HG03025 (cell line): ENCODE data around the gene QRSL1.
"Not testable (repeated sequence)": the region's sequence is repeated elsewhere in the genome, so short reads cannot be mapped to it uniquely, and the experiment has no call there.

Experiments used
- ATAC-seq: cut with Tn5 transposase; IDR thresholded peaks from one replicate; pipeline ENCODE4 v1.9.1; 2021; ENCODE audit warnings: mild to moderate bottlenecking, moderate library complexity; ENCODE audit not compliant: unreplicated experiment, low FRiP score

The QRSL1 gene, protein sequence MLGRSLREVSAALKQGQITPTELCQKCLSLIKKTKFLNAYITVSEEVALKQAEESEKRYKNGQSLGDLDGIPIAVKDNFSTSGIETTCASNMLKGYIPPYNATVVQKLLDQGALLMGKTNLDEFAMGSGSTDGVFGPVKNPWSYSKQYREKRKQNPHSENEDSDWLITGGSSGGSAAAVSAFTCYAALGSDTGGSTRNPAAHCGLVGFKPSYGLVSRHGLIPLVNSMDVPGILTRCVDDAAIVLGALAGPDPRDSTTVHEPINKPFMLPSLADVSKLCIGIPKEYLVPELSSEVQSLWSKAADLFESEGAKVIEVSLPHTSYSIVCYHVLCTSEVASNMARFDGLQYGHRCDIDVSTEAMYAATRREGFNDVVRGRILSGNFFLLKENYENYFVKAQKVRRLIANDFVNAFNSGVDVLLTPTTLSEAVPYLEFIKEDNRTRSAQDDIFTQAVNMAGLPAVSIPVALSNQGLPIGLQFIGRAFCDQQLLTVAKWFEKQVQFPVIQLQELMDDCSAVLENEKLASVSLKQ

DNA sequence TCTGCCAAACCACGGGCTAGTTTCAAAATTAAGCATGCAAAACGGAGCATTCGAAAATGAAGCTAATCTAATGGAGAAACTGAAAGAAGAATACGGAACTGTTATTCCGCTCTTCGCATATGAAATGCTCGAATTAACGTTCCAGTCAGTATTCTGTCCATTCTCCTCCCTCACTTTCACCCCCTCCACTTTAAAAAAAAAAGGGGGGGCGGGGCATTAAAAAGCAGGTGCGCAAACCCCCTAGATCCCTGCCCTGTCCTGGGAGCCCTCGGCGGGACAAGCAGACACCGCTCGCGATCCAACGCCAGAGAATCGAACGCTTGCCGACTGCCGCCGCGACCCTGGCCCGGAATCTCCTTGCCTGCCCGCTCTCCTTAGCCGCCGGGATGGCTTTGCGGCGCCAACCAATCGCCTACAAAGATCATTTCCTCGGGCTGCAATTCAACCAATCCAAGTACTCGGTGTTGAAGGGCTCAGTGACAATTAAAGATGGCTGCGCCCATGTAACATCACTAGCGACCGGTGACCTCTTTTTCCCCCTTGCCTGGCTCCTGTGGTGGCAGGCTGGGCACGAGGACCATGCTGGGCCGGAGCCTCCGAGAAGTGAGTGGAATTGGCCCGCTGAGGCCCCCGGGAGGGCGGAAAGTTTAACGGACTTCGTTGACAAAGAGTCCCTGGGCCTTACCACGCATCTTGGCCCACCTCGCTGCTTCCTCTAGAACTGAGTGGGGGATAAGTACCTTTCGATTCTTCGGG lies at the start of gene QRSL1, which contains the start of gene RTN4IP1:
TSS of gene QRSL1 (plus strand) at position 476 of the 756 bp plus-strand sequence. CDS start at position 580, 104 bp downstream.
TSS of gene RTN4IP1 (minus strand) at position 396 of the 756 bp plus-strand sequence. CDS start 477 bp downstream, outside the sequence.
- peak; percentile 80 for ATAC-seq

DNA sequence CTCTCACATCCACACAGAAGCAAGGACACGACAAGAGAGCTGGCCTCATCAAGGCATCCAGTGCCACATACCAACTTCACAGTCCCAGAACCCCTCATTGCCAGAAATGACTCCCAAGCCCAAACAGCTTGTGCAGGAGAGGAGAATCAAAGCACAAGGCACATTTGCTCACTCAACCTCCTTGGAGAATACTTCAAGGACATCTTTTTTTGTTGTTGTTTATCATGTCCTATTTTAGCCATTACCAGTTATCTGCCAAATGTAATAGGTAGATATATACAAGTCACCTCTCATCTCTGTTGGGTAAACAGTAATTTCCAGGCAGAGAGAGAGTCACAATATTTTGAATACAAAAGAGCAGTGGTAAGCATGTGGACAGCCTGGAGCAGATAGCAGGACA lies 47.9 kb upstream of the QRSL1 start:
- ATAC-seq = no peak

DNA sequence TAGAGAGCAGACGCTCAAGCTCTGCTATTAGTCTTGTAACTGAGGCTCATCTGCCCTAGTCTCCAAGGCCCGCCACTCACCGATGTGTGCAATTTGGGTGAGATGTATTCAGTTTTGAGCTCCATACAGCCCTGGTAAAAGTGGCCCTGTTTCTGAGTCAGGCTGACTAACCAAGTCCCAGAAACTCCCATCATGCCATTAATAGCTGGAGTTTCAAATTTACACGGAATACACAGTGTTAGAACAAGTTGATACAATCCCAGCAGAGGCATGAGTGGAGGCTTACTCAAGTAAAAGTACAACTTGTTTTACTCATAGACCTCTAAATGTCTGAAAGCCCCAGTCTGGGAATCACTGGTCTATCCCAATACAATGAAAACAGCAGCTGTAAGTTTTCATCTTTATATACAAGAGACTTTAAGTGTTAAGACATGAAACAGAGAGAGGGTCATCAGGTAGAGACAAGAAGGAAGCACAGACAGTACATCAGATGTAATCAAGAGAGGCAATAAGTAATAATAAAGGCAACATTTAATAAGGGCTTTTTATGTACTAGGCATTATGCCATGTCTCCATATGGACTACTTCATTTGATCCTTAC lies 42.5 kb upstream of the QRSL1 start:
- ATAC-seq = no peak

DNA sequence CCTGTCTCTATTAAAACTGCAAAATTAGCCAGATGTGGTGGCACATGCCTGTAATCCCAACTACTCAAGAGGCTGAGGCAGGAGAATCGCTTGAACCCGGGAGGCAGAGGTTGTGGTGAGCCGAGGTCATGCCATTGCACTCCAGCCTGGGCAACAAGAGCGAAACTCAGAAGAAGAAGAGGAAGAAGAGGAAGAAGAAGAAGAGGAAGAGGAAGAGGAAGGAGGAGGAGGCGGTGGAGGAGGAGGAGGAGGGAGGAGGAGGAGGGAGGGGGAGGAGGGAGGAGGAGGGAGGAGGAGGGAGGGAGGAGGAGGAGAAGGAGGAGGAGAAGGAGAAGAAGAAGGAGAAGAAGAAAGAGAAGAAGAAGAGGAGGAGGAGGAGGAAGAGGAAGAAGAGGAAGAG lies 40.4 kb upstream of the QRSL1 start:
- ATAC-seq = not testable (repeated sequence)

DNA sequence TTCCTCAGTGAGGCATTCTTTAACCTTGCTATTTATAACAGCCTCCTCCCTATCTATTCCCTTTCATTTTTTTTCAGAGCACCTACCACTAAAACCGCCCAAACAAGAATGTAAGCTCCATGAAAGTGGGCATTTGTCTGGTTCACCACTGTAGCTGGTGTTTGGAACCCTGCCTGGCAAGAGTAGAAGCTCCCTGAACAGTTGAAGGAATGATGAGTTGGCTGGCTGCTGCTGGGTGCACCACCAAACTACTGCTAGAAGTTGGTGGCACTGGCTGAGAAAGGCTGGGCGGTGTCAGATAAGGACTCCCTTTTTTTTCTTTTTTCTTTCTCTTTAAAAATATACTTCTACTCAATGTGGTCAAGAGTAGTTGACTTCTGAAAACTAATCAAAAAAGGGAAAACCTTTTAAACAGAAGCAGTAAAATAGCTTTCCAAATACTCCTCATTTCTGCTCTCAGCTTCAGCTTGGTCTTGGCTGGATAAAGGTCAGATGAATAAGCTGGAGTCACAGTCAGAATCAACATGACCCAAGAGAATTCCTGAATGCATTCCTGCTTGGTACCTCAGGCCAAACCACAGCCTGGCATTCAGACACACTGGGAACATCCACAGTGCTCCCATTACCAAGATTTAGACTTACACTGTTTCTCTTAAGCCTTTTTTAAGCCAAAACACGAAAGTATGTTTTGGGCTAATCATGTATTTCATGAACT lies 38.1 kb upstream of the QRSL1 start:
- ATAC-seq = no peak

DNA sequence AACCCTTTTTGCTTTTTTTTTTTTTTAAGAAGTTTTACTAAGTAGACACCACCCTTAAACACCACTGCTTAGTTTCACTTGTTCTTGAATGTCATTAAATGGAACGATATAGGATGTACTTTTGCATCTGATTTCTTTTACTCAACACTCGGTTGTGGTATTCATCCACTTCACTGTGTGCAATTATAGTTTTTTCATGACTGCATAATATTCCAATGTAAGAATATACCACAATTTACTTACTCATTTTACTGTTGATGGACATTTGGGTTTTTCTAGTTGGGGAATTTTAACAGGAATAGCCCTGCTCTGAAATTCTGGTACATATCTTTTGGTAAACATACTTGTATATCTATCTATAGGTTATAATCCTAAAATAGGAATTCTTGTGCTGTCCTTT lies 29.9 kb upstream of the QRSL1 start:
- no peak for ATAC-seq

DNA sequence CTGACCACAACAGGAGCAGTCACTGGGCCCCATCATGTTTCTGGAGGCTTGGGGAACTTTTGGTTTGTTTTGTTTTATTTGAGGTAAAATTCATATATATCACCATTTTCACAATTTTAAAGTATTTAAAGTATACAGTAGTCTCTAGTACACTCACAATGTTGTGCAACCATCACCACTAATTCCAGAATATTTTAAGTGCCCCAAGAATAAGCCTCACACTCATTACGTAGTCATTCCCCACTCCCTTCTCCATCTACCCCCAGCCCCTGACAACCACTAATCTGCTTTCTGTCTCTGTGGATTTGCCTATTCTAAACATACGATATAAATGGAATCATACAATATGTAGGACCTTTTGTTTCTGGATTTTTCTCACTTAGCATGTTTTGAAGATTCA lies 29.0 kb upstream of the QRSL1 start:
- no peak for ATAC-seq

DNA sequence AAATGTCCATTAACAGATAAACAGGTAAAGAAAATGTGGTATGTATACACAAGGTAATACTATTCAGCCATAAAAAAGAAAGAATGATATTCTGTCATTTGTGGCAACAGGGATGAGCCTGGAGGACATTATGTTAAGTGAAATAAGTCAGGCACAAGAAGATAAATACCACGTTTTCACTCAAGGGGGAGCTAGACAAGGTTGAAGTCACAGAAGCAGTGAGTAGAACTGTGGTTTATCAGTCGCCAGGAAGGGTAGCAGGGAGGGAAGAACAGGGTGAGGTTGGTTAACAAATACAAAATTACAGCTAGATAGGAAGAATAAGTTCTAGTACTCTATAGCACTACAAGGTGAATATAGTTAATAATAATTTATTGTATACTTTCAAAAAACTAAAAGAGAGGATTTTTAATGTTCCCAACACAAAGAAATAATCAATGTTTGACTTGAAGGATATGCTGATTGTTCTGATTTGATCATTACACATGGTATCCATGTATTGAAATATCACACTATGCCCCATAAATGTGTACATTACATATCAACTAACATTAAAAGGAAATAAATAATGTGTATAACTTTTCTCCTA lies 21.2 kb upstream of the QRSL1 start:
- no peak for ATAC-seq

DNA sequence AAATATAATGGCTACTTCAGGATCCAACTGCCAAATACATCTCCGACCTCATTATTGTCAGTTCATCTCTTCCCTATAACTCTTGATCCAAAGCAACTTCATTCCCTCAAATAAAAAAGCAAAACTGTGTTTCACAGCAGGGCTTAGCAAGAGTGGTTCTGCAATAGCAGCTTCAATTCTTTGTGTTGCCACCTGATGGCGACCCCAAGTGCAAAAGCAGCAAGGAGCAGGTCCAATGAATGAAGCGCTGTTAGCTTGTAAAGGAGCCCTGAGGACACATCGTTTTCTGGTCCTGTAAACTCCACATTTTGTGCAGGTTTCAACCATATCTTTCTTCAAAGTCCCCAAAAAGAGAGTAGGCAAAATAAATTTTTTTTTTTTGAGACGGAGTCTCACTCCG lies 19.7 kb upstream of the QRSL1 start:
- ATAC-seq = no peak

DNA sequence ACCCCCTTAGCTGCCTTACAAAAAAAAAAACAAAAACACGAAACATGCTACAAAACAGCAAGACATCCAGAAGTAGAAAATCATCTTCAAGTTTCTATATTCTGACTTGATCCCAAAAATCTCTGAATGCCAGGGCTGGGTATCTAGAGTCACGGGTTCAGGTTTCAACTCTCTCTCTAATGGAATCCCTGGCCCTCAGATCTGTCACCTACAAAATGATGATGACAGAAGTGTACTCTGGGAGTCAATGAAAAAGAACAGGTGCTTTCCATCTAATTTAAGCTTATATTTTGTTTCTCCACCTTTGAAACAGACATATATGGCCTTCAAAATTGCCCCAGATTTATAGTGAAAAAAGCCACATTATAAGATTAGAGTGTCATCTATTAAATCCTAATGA lies 18.3 kb upstream of the QRSL1 start:
- ATAC-seq = no peak

DNA sequence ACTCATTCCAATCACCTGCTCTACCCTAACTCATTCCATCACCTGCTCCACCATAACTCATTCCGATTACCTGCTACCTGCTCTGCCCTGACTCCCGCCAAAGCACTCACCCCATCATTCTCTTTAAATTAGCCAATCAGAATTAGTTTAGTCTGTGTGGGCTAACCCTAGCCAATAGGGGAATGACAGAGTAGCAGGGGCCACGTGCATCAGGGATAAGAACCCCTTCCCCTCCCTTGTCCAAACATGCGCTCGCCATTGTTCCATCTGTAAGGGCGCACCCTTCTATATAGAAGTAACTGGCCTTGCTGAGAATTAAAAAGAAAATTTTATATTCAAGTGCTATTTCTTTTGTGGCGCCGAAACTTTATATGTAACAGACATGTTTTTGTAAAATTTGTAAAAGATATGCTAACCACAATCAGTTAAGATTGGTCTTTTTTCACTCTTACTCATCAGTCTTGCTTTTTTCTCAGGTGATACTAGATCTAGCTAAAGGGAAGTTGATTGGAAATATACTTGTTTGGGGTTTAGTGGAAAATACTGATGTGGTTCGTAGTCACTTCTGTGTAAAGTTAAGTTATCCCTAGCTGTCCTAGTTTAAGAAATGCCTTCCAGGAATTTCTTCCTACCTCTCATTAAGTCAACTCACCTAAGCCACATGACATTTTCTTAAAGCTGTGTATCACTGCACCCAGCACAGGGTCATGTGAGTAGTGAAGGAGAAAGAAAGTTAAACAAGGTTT lies 16.5 kb upstream of the QRSL1 start:
- no peak for ATAC-seq

DNA sequence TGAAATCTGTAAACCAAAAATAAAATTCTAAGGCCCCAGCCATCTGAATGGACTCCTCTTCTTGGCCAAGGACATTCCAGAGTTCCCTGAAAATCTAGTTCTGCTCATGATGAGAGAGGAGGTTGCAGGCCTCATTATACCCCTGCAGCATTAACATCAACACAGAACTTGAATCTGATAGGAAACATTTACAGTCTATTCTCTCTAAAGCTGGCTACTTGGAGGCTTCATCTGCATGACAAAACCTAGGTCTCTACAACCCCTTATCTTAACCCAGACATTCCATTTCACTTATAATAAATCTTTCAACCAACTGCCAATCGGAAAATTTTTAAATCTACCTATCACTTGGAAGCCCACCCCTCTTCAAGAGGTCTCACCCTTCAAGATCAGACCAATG lies 15.8 kb upstream of the QRSL1 start:
- no peak for ATAC-seq

DNA sequence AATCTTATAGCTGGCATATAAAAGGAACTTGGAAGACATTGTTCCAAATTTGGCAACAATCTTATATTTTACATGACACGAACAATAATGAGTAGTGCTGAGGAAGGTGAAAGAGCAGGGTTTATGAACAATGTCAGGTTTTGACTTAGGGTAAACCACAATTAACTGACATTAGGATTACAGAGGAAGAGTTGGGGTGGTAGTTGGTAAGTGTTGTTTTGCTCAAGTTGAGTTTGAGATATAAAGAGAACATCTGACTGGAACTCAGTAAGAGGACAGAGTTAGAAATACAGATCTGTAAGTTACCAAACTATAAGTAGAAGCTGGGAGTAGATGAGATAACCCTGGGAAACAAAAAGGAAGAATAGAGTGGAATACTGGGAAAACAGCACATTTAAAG lies 15.2 kb upstream of the QRSL1 start:
- ATAC-seq = no peak

DNA sequence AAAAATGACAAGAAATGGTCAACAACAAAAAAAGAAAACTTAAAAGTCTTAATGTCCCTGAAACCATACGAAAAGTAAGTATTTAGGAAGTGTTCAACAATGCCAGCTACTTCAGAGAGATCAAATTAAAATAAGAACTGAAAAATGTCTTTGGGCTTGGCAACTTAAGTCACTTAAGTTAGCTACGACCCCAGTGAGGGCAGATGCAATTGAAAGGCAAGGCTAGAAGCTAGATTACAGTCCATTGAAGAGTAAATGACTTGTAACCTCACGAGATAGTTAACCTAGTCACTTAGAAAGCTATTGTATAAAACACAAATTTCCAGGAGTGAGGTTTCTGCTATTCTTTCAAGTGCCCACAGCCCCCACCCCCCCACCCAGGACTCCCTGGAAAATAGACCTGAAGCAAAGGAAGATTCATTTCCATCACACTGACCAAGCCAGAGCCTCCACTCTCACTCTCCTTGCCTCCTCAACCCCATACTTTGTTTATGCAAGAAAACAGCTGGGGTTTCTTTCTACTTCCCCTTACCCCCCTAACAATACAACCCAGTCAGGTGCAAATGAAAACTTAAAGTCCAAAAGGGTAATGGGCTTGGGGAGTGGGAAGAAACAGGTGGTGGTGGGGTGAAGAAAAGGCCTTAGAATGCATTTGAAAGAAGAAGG lies 14.7 kb upstream of the QRSL1 start:
- ATAC-seq = no peak

DNA sequence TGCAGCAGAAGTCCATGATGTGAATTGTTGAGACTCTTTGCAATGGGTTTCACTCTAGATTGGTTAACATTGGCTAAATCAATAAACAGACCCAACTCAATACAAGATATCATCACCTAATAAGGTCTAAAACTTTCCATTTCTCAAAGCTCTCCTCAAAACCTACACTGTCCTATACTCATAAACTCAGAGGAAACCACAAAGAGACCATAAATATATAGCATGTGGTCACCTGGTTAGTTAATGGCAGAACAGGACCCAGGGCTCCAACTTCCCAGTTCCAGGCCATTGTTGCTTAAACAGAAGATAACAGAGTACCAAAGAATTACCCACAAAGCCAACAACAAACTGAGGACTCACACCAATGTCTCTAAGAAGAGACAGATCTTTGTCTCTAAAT lies 12.1 kb upstream of the QRSL1 start:
- no peak for ATAC-seq

DNA sequence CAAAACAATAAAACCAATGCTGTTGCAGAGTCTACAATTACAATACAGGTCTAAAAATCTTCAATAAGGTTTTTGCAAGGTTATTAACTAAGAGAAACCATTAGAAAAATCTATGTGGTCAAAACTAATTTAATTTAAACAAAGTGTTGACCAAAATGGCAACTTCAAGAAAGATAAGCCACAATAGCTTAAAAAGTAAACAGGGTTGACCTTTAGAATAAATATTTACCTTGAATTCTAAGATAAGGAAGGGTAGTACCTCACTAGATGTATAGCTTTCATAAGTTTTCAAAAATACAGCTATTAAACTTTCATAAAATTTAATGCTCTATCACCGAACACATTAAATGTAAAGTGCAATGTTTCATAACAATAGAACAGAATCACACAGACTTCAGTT lies 11.5 kb upstream of the QRSL1 start:
- no peak for ATAC-seq

DNA sequence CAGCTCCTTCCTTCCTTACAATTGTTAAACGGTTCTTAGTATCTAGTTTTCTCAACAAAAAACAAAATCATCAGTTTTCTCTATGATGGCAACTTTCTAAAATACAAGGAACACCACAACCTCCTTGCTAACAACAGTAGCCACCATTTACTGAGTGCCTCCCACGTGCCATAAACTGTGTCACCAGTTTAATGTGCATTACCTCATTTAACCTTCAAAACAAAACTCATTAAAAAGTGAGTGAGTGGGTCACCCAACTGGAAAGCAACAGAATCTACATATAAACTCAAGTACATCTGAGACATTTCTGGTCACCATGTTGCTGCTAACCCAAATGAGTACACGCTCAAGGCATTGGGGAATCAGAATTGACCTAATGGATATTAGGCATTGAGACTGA lies 11.1 kb upstream of the QRSL1 start:
- ATAC-seq = no peak

DNA sequence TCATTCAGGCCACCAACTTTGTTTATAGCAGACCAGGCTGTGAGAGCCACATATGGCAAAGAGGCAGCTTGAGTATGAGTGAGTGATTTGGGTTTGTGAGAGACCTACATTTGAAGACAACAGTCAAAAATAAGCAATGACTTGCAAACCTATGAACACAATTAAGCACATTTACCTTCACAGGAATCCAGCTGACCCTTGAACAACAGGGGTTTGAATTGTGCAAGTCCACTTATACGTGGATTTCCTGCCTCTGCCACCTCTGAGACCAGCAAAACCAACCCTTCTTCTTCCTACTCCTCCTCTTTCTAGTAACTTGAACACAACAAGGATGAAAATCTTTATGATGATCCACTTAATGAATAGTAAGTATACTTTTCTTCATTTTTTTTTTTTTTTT lies 10.2 kb upstream of the QRSL1 start:
- no peak for ATAC-seq
